GM13976 (cell line): Measurements from ENCODE around the gene ZDBF2.
A peak's percentile ranks its signal among the peaks of the same experiment; 100 is the strongest.
"Not testable (repeated sequence)": the region's sequence is repeated elsewhere in the genome, so short reads cannot be mapped to it uniquely, and the experiment has no call there.

Experiments used
- DNase-seq: peaks from one replicate; pipeline ENCODE4 v3.0.0; 2012; ENCODE audit warnings: low spot score
- in situ Hi-C: fragments of 300-500 bp; cut with MboI; formaldehyde crosslinking; loops from one replicate; pipeline ENCODE4 v1.12.0; 2022; ENCODE audit warnings: low sequenced_read_pairs, mixed read lengths, inconsistent platforms; ENCODE audit not compliant: unreplicated experiment
- TF ChIP-seq, protein P1 (sequence below): IDR thresholded peaks from 2 replicates; pipeline ENCODE4 v1.5.1; 2012; ENCODE audit warnings: borderline replicate concordance, mild to moderate bottlenecking; ENCODE audit not compliant: insufficient read depth; ENCODE audit errors: extremely low read depth, missing control alignments, control extremely low read depth

ZDBF2 gene

DNA sequence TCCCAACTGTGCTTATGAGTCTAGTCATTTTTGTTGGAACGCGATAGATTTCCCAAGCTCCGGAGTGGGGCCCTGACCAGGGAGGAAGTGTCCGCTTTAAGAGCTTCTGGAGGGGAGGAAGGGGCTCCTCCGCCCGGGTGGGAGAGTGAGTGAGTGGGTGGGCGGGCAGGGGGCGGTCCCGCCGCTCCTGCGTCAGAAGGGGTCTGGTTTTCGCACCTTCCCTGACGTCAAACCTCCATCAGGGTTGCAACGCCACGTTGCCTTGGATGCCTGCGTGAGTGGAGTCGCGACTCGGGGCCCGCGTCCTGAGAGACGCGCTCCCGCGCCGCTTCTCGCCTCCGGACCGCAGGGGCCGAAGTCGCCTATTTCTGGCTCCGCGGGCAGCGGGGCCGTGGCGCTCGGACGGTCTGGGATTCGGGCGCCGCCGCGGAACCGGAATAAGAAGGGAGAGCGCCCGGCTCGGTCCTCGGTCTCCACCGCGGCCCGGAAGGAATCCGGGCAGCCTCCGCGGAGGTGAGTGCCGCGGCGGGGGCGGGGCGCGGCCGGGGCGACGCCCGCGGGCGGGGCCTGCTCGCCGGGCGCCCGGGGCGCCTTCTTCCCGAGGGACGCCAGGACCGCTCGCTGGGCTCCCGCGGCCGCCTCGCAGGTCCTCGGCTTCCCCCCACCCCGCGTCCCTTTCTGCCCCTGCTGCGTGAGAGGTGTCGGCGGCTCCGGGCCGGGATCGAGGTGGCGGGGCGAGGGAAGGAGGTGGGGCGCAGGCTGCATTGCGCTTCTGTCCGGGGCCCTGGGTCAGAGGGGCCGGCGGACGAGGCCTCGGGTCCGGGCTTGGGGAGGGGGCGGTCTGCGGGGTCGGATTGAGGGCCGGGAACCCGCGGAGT, at the start of gene ZDBF2:
Gene ZDBF2, plus strand, starts transcription at position 230 of the 878 bp plus-strand sequence. CDS start 7,187 bp downstream, outside the sequence.
- TF ChIP-seq, protein P1, sequence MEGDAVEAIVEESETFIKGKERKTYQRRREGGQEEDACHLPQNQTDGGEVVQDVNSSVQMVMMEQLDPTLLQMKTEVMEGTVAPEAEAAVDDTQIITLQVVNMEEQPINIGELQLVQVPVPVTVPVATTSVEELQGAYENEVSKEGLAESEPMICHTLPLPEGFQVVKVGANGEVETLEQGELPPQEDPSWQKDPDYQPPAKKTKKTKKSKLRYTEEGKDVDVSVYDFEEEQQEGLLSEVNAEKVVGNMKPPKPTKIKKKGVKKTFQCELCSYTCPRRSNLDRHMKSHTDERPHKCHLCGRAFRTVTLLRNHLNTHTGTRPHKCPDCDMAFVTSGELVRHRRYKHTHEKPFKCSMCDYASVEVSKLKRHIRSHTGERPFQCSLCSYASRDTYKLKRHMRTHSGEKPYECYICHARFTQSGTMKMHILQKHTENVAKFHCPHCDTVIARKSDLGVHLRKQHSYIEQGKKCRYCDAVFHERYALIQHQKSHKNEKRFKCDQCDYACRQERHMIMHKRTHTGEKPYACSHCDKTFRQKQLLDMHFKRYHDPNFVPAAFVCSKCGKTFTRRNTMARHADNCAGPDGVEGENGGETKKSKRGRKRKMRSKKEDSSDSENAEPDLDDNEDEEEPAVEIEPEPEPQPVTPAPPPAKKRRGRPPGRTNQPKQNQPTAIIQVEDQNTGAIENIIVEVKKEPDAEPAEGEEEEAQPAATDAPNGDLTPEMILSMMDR: no peak
- peak; percentile 88 for DNase-seq
- in situ Hi-C loops: no loop called here

DNA sequence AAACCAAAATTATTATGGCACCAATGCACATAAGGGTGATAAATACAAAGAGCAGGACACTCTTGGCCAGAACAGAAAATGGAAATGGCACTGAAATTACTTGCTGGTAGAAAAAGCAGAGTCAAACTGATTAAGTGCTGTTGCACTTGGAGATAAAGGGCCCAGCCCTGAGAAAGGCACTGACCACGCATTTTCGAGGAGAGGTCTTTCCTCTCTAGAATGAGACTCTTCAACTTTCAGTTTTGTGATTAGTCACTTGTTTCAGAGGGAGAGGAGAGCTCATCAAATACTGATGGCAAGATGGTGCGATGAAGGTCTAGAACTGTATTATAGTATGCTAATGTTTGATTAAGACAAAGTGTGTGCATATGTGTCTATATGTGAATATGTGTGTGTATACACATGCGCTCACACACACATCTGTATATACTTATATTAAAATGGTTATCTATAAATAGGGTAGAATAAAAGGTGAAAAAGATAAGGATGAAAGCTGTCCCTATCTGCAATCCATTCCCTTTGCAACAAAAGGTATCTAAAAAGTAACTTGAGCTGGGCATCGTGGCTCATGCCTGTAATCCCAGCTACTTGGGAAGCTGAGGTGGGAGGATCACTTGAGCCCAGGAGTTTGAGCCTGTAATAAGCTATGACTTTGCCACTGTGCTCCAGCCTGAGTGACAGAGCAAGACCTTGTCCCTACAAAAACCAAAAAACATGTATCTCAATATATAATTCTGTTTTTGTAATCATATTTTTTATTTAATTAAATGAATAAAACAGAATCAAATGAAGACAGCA, 48.8 kb upstream of the ZDBF2 start:
- in situ Hi-C loops: no loop called here
- TF ChIP-seq, protein P1: no peak
- DNase-seq: peak; percentile 62

GRCh38 chr2:206228636-206229035, 45.8 kb upstream of the ZDBF2 start:
- DNase-seq, in situ Hi-C loops: not testable (repeated sequence)

DNA sequence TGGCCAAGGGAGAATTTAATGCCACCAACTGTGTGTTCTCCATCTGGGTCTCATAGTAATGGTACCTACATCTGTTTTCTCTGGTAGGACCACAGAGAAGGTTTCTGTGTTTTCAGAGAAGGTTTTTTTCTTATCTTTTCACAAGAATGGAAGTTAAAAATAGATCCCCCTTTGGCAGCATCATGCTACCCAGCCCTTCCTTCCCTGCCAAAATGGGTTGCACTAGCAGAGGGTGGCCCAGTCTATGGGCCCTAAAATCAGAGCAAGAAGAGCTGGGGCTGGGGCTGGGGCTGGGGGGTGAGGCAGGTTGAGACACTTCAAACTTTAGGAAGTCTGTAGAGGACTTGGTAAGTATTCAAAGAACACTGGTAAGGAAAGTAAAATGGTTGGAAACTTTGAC, 44.8 kb upstream of the ZDBF2 start:
- in situ Hi-C loops: no loop called here
- no peak for DNase-seq
- TF ChIP-seq, protein P1: no peak

GRCh38 chr2:206230060-206230762, 44.3 kb upstream of the ZDBF2 start:
- TF ChIP-seq, protein P1: no peak
- in situ Hi-C loops: no loop called here
- no peak for DNase-seq

DNA sequence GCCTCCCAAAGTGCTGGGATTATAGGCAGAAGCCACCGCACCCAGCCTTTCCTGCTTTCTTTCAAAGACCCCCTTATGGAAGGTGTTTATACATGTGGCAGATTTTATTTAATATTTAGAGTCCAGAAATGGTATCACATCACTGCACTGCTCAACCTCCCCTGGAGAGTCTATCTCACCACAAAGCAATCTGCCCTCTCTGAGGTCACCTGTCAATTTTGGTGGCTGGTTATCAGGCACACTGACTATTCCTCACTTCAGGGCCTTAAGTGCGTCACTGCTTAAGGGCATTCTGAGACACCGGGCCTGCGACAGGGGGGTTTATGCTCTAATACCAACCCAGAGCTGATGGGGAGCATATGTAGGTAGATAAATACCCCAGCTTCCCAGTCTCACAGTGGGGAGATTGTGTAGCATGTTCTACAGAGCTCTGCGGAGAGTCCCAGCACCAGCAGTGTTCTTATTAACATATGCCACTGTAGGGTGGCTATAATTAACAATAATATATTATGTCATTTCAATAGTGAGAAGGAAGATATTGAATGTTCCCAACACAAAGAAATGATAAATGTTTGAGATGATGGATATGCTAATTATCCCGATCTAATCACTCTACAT, 42.7 kb upstream of the ZDBF2 start:
- in situ Hi-C loops: no loop called here
- DNase-seq: no peak
- TF ChIP-seq, protein P1: no peak
